ENCODE results near the gene PLEKHA7. TPM values are rescaled to one million over a fixed set of nuclear protein-coding genes. Genes with fewer than 3 reads are reported as not detected.
"Not testable (repeated sequence)": the region's sequence is repeated elsewhere in the genome, so short reads cannot be mapped to it uniquely, and the experiment has no call there.

PLEKHA7 gene
- total RNA-seq, 1 donor from 2014 or later: 45.9 TPM

GRCh38 chr11:16876053-16876752 lies 138.0 kb downstream of the PLEKHA7 start:
- H3K4me1 ChIP-seq: no peaks in the 10 kb centered on the region
- intact Hi-C loops (cut with DNase I): no loop called here
- H3K36me3 ChIP-seq: no peaks in the 10 kb centered on the region
- no peak overlapping the region for H3K27ac ChIP-seq
- H3K9me3 ChIP-seq: no peaks in the 10 kb centered on the region
- no peaks in the 10 kb centered on the region for H3K27me3 ChIP-seq
- no peak overlapping the region for H3K4me3 ChIP-seq
- no peak for DNase-seq (ENCODE audit: extremely low spot score in 2 of 2)
- TF ChIP-seq CTCF (IDR thresholded peaks at IDR 0.05) (no peak), POLR2AphosphoS5 (IDR thresholded peaks at IDR 0.05; ENCODE audit: insufficient read depth in 1 of 2, low read depth in 1 of 2) (peak in 1 of 2 donors; percentile 62)

- TF ChIP-seq POLR2A (IDR thresholded peaks at IDR 0.05) (no peak), CTCF (IDR thresholded peaks at IDR 0.05) (no peak), POLR2AphosphoS5 (IDR thresholded peaks at IDR 0.05; ENCODE audit: insufficient read depth in 1 of 2, low read depth in 1 of 2) (no peak)
- intact Hi-C loops (cut with DNase I): no loop called here
- Histone ChIP-seq H3K4me1 (no peaks in the 10 kb centered on the region), H3K4me3 (no peak overlapping the region), H3K36me3 (no peaks in the 10 kb centered on the region), H3K27ac (no peak overlapping the region), H3K27me3 (no peaks in the 10 kb centered on the region), H3K9me3 (no peaks in the 10 kb centered on the region)
- no peak for DNase-seq (ENCODE audit: extremely low spot score in 2 of 2)
Observed at GRCh38 chr11:16874275-16874975, 139.8 kb downstream of the PLEKHA7 start.

GRCh38 chr11:16873289-16873688 lies 140.9 kb downstream of the PLEKHA7 start:
- Histone ChIP-seq H3K4me3 (no peak overlapping the region), H3K27me3 (no peaks in the 10 kb centered on the region), H3K27ac (no peak overlapping the region), H3K9me3 (no peaks in the 10 kb centered on the region), H3K4me1 (no peaks in the 10 kb centered on the region), H3K36me3 (no peaks in the 10 kb centered on the region)
- no peak for DNase-seq (ENCODE audit: extremely low spot score in 2 of 2)
- TF ChIP-seq CTCF (IDR thresholded peaks at IDR 0.05) (no peak), POLR2A (IDR thresholded peaks at IDR 0.05) (no peak), POLR2AphosphoS5 (IDR thresholded peaks at IDR 0.05; ENCODE audit: insufficient read depth in 1 of 2, low read depth in 1 of 2) (no peak)
- intact Hi-C loops (cut with DNase I): no loop called here

- no peak overlapping the region for H3K27ac ChIP-seq
- H3K9me3 ChIP-seq: no peaks in the 10 kb centered on the region
- no peaks in the 10 kb centered on the region for H3K27me3 ChIP-seq
- no peak for DNase-seq (ENCODE audit: extremely low spot score in 2 of 2)
- H3K4me3 ChIP-seq: no peak overlapping the region
- no peaks in the 10 kb centered on the region for H3K36me3 ChIP-seq
- TF ChIP-seq POLR2AphosphoS5 (IDR thresholded peaks at IDR 0.05; ENCODE audit: insufficient read depth in 1 of 2, low read depth in 1 of 2) (no peak), POLR2A (IDR thresholded peaks at IDR 0.05) (no peak), CTCF (IDR thresholded peaks at IDR 0.05) (no peak)
- intact Hi-C loops (cut with DNase I): no loop called here
- H3K4me1 ChIP-seq: no peaks in the 10 kb centered on the region
Observed at GRCh38 chr11:16871368-16871767, 142.8 kb downstream of the PLEKHA7 start.

GRCh38 chr11:16867097-16867496 lies 147.1 kb downstream of the PLEKHA7 start:
- no peak overlapping the region for H3K27ac ChIP-seq
- H3K36me3 ChIP-seq: no peaks in the 10 kb centered on the region
- intact Hi-C loops (cut with DNase I): no loop called here

GRCh38 chr11:16864428-16864827 lies 149.8 kb downstream of the PLEKHA7 start:
- intact Hi-C loops (cut with DNase I); H3K36me3 ChIP-seq: not testable (repeated sequence)

More at GRCh38 chr11:16867097-16867496, 147.1 kb downstream of the PLEKHA7 start:
- no peak for TF ChIP-seq POLR2A (IDR thresholded peaks at IDR 0.05)
- no peaks in the 10 kb centered on the region for H3K4me1 ChIP-seq
- no peak for DNase-seq (ENCODE audit: extremely low spot score in 2 of 2)
- no peaks in the 10 kb centered on the region for H3K9me3 ChIP-seq
- H3K27me3 ChIP-seq: no peaks in the 10 kb centered on the region
- no peak overlapping the region for H3K4me3 ChIP-seq

More at GRCh38 chr11:16864428-16864827, 149.8 kb downstream of the PLEKHA7 start:
- H3K27me3 ChIP-seq; H3K9me3 ChIP-seq; DNase-seq (ENCODE audit: extremely low spot score in 2 of 2); H3K27ac ChIP-seq; H3K4me3 ChIP-seq; H3K4me1 ChIP-seq: not testable (repeated sequence)

Measured in vagina (tissue), 2 donors.